Colonic mucosa (tissue), 4 donors: Measurements from ENCODE around the gene ZSCAN21. TPM values are rescaled to one million over a fixed set of nuclear protein-coding genes. Genes with fewer than 3 reads are reported as not detected.

Experiments used
- DNase-seq: peaks from one replicate; pipeline ENCODE4 v3.0.0-alpha.2; 2020
- H3K27ac ChIP-seq: fragments of 200-600 bp; one replicate; pipeline ENCODE4 v1.8.0; 2021
- H3K27me3 ChIP-seq: fragments of 200-600 bp; one replicate; pipeline ENCODE4 v1.8.0; 2021
- H3K36me3 ChIP-seq: fragments of 200-600 bp; one replicate; pipeline ENCODE4 v1.8.0; 2021
- H3K4me1 ChIP-seq: fragments of 200-600 bp; one replicate; pipeline ENCODE4 v1.8.0; 2021; ENCODE audit warnings: mild to moderate bottlenecking
- H3K4me3 ChIP-seq: fragments of 200-600 bp; one replicate; pipeline ENCODE4 v1.8.0; 2021
- H3K9ac ChIP-seq, 2 donors: one replicate each; pipeline ENCODE4 v1.7.0; 2013; ENCODE audit warnings: control low read depth in 2 of 2, low read depth in 2 of 2, low read length in 2 of 2
- H3K9me3 ChIP-seq: fragments of 200-600 bp; one replicate; pipeline ENCODE4 v1.8.0; 2021
- intact Hi-C: fragments of 100-400 bp; cut with DNase I; formaldehyde crosslinking; loops from one replicate; pipeline ENCODE4 v1.14.1; 2022
- total RNA-seq, 2 donors: library from RNA; stranded (reverse); fragmentation: NEBNext Ultra II Directional in 1 of 2; extraction: Animal tissue kit (Norgen Biotek cat#: 25700) in 1 of 2; gene quantifications; one replicate each; pipeline ENCODE4 v1.2.1, GENCODE V29; 2021
- TF ChIP-seq, protein P1 (sequence below): fragments of 200-600 bp; IDR thresholded peaks from one replicate; pipeline ENCODE4 v1.8.0; 2022; ENCODE audit warnings: antibody characterized with exemption, mild to moderate bottlenecking
- donor health status: healthy.
- donor health status: DM: no; HTN: no; CAD: no.
- donor health status: DM: no; HTN: no; CAD: no.

ZSCAN21 gene
- total RNA-seq, 2 donors from 2014 or later = 6.2 to 7.7 TPM

DNA sequence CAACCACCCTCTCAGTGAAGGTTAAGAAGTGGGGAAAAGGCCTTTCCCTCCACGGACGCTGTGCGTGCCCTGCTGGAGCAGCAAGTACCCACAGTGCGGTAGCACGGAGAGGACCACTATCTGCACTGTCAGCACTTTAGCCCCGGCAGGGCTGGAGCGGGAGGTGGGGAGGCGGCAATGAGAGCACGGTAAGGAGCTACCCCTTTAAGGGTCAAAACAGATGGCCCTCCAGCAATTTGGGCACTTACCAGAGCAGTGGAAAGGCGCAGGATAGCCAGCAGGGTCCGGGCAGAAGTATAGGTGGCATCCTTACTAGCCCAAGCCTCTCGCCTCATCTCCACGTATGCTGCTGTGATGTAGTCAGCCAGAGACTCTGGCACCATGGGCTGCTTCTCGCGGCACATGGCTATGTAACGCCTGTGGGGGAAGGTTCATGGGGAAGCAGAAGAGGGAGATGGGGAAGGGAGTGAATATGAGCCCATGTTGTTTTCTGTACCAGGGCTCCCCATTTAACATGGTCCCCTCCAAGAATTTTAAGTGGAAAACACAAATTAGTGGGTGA lies 44.4 kb downstream of the ZSCAN21 start:
- TF ChIP-seq, protein P1, sequence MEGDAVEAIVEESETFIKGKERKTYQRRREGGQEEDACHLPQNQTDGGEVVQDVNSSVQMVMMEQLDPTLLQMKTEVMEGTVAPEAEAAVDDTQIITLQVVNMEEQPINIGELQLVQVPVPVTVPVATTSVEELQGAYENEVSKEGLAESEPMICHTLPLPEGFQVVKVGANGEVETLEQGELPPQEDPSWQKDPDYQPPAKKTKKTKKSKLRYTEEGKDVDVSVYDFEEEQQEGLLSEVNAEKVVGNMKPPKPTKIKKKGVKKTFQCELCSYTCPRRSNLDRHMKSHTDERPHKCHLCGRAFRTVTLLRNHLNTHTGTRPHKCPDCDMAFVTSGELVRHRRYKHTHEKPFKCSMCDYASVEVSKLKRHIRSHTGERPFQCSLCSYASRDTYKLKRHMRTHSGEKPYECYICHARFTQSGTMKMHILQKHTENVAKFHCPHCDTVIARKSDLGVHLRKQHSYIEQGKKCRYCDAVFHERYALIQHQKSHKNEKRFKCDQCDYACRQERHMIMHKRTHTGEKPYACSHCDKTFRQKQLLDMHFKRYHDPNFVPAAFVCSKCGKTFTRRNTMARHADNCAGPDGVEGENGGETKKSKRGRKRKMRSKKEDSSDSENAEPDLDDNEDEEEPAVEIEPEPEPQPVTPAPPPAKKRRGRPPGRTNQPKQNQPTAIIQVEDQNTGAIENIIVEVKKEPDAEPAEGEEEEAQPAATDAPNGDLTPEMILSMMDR = no peak
- peaks cover 3% of the 10 kb centered on the region for H3K4me1 ChIP-seq
- DNase-seq = no peak
- H3K9ac ChIP-seq = no peak overlapping the region
- no peaks in the 10 kb centered on the region for H3K27me3 ChIP-seq
- no peak overlapping the region for H3K4me3 ChIP-seq
- H3K27ac ChIP-seq = no peak overlapping the region
- intact Hi-C loops = no loop called here
- no peaks in the 10 kb centered on the region for H3K9me3 ChIP-seq
- peaks cover 42% of the 10 kb centered on the region for H3K36me3 ChIP-seq

DNA sequence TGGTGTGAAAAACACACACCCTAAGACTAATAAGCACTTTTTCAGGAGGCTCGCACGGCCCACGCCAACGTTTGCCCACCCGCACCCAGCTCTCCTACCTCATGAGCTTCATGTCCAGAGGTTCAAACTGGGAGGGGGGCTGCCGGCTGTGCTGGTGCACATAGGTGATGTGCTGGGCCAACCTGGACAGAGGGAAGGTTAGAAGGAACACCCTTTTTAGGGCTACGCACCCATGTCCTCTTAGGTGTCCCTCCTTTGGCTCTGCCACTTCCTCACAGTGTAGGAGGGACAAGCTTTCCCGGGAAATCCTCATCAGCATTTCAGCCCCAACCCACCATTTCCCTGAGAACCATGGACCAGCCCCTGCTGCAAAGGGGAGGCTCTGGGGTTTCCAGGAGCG lies 45.7 kb downstream of the ZSCAN21 start:
- Histone ChIP-seq H3K4me3 (no peak overlapping the region), H3K27me3 (no peaks in the 10 kb centered on the region), H3K36me3 (peaks cover 42% of the 10 kb centered on the region), H3K9ac (no peak overlapping the region), H3K4me1 (peaks cover 5% of the 10 kb centered on the region), H3K27ac (no peak overlapping the region), H3K9me3 (no peaks in the 10 kb centered on the region)
- DNase-seq = no peak
- TF ChIP-seq, protein P1 = no peak
- intact Hi-C loops = no loop called here

DNA sequence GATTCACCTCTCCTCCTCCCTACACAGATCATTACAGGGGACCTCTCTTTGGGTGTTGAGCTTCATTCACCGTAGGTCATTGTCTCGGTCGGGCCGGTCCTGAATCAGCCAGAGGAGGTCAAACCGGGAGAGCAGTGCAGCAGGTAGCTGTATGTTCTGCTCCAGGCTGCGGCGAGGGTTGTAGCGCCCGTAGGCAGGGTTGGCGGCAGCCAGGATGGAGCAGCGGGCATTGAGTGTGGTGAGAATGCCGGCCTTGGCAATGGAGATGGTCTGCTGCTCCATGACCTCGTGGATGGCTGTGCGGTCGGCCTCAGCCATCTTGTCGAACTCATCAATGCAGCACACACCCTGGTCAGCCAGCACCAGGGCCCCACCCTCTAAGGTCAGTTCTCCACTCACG lies 46.1 kb downstream of the ZSCAN21 start:
- TF ChIP-seq, protein P1 = no peak
- DNase-seq = no peak
- Histone ChIP-seq H3K27ac (no peak overlapping the region), H3K9ac (no peak overlapping the region), H3K4me3 (no peak overlapping the region), H3K27me3 (no peaks in the 10 kb centered on the region), H3K9me3 (no peaks in the 10 kb centered on the region), H3K36me3 (peaks cover 42% of the 10 kb centered on the region), H3K4me1 (peaks cover 5% of the 10 kb centered on the region)
- intact Hi-C loops = no loop called here

DNA sequence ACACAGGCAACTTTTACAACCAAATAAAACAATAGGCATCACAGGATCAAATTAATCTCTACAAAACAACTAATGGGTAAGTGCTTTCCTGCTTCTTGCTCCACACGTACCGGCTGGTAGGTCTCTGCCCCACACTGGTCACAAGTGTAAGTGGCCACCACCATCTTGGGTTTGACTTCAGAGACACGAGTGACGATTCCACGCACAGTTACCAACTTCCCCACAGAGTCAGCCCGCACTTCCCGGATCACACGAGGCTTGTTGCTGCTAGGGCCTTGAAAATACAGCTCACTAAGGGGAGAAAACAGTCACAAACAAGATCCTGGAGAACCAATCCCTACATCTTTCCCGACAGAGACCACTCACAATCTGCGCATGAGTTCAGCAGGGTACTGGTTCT lies 49.3 kb downstream of the ZSCAN21 start:
- peaks cover 32% of the 10 kb centered on the region for H3K36me3 ChIP-seq
- DNase-seq = no peak
- TF ChIP-seq, protein P1 = no peak
- no peaks in the 10 kb centered on the region for H3K9me3 ChIP-seq
- H3K4me1 ChIP-seq = peaks cover 5% of the 10 kb centered on the region
- H3K4me3 ChIP-seq = no peak overlapping the region
- H3K9ac ChIP-seq = no peak overlapping the region
- intact Hi-C loops = no loop called here
- no peak overlapping the region for H3K27ac ChIP-seq
- H3K27me3 ChIP-seq = no peaks in the 10 kb centered on the region

DNA sequence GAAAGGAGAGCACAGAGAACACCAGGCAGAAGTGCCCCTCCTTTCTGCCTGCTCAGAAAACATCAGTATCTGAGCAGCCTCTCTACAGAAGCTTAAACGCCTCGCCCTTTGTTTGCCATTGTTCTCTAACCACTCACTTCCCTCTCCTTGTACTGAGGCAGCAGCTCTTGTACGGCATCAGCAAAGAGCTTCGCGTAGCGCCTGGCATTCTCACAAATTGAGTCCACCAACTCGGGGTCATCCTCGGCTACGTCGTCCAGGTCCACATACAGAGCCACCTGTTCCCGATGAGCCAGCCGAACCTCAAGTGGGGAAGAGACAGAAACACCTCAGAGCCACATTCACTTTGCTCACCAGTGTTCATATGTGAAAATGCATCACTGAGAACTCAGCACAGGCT lies 49.9 kb downstream of the ZSCAN21 start:
- H3K4me1 ChIP-seq = peaks cover 5% of the 10 kb centered on the region
- peak overlapping the region in 1 of 2 donors; percentile 91 for H3K9ac ChIP-seq
- peak overlapping the region; percentile 95 for H3K4me3 ChIP-seq
- peaks cover 29% of the 10 kb centered on the region for H3K36me3 ChIP-seq
- TF ChIP-seq, protein P1 = no peak
- intact Hi-C loops = no loop called here
- no peak overlapping the region for H3K27ac ChIP-seq
- no peak for DNase-seq
- H3K27me3 ChIP-seq = no peaks in the 10 kb centered on the region
- no peaks in the 10 kb centered on the region for H3K9me3 ChIP-seq
